D721Med (cell line): ENCODE results near the gene ADAP1.

Experiments used
- DNase-seq: peaks from one replicate; pipeline ENCODE4 v3.0.0; 2011; ENCODE audit warnings: low spot score; ENCODE audit not compliant: insufficient read length
- FAIRE-seq: peaks from 2 replicates; lab custom pipeline; 2011; peaks lifted over from hg19 to GRCh38; lab: Jason Lieb, UNC
- CTCF ChIP-seq: IDR thresholded peaks from 2 replicates; pipeline ENCODE4 v1.5.1; 2012; ENCODE audit warnings: mild to moderate bottlenecking, control low read depth; ENCODE audit not compliant: insufficient read depth; ENCODE audit errors: missing control alignments

The ADAP1 gene

DNA sequence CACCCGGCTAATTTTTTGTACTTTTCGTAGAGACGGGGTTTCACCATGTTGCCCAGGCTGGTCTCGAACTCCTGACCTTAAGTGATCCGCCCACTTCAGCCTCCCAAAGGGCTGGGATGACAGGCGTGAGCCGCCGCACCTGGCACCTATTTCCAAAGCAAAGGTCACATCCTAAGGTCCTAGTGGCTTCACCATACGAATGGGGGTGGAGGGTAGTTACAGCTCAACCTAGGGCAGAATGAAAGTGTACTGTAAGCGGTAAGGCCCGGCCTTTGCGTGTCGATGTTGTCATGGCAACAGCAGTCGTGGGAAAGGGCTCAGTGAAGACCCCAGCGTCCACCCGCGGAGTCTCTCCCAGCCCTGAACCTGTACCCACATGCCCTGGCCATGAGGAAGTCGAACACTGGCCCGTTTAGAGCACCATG, 22.4 kb upstream of the ADAP1 start:
- FAIRE-seq (no peak), DNase-seq (no peak)
- no peak for TF ChIP-seq CTCF

GRCh38 chr7:975702-976473, 21.4 kb upstream of the ADAP1 start:
- TF ChIP-seq CTCF, result no peak
- no peak for DNase-seq
- no peak for FAIRE-seq

GRCh38 chr7:974820-975681, 20.6 kb upstream of the ADAP1 start, which contains the start of gene COX19:
TSS of gene COX19 (minus strand) at chr7:975549. CDS start at chr7:975509, 40 bp downstream.
- TF ChIP-seq CTCF, result no peak
- no peak for FAIRE-seq

GRCh38 chr7:974172-974571, 19.7 kb upstream of the ADAP1 start:
- DNase-seq, result no peak
- TF ChIP-seq CTCF, result no peak
- no peak for FAIRE-seq

More at GRCh38 chr7:974820-975681, 20.6 kb upstream of the ADAP1 start, which contains the start of gene COX19:
- DNase-seq, result peak; percentile 91

- TF ChIP-seq CTCF, result no peak
- DNase-seq (no peak), FAIRE-seq (no peak)
Observed at GRCh38 chr7:973312-973711, 18.8 kb upstream of the ADAP1 start.

DNA sequence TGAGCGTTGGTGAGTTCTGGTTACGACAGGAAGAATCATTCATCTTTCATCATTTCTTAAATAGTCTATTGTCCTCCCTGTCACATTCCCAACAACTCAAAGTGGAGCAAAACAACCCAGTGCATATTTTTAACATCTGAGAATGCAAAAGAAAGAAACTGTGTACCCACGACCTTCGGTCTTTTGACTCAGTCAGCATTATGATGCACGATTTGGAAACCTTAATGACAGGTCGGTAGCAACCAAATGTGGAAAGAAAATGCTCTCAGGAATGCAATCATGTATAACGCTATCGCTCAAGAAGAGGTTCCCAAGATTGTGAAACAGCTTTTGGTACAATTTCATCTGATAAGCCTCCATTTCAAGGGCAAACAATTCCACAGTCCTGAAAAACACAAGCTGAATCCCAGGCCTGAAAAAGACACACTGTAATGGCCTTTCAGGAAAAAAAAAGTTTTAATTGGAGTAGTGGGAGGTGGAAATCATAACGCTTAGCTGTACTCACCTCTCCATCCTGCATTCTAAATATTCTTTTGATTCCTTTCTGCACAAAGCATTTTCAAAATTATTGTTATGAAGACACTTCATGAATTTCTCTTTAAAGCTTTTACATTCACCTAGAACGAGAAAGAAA, 18.3 kb upstream of the ADAP1 start:
- no peak for TF ChIP-seq CTCF
- DNase-seq (no peak), FAIRE-seq (no peak)
